Endothelial cell of umbilical vein (primary cell): ENCODE results near the gene PLD4. TPM values are rescaled to one million over a fixed set of nuclear protein-coding genes. Genes with fewer than 3 reads are reported as not detected.
"Not testable (repeated sequence)": the region's sequence is repeated elsewhere in the genome, so short reads cannot be mapped to it uniquely, and the experiment has no call there.

Experiments
- BruUV-seq: library from RNA; stranded (reverse); fragments of 400-500 nt; replicated peaks from 2 replicates; lab custom pipeline; 2021; lab: Mats Ljungman, UMichigan
- CTCF ChIA-PET: fragments of 300-600, 350-600 bp; sonication (Branson Sonifier 250); formaldehyde crosslinking; loops from one replicate; lab custom pipeline; 2021; ENCODE audit warnings: antibody characterized with exemption, inconsistent platforms; lab: Charles Lee
- POLR2A ChIA-PET: fragments of 300-600, 350-600 bp; sonication (Branson Sonifier 250); formaldehyde crosslinking; loops from one replicate; lab custom pipeline; 2021; ENCODE audit warnings: antibody characterized with exemption, inconsistent platforms; lab: Charles Lee
- DNase-seq: peaks from one replicate; pipeline ENCODE4 v3.0.0-alpha.2; 2011; ENCODE audit warnings: low read depth, low spot score
- FAIRE-seq: peaks from 2 replicates; lab custom pipeline; 2011; peaks lifted over from hg19 to GRCh38; lab: Jason Lieb, UNC
- H2AFZ ChIP-seq: 2 replicates; pipeline ENCODE4 v1.6.0; 2012; ENCODE audit warnings: low read depth, low read length, control low read depth, inconsistent platforms
- H3K27ac ChIP-seq: 2 replicates; pipeline ENCODE4 v1.5.1; 2011; ENCODE audit warnings: low read depth, mild to moderate bottlenecking, control low read depth, low read length, moderate library complexity; ENCODE audit not compliant: insufficient read depth
- H3K27me3 ChIP-seq, 2 experiments: 2 replicates each; pipeline versions ENCODE4 v1.6.0 to v1.6.1; 2011; ENCODE audit warnings: low read length in 2 of 2, mixed read lengths in 1 of 2; ENCODE audit not compliant: control insufficient read depth in 2 of 2, insufficient read depth in 2 of 2
- H3K36me3 ChIP-seq, 2 experiments: 2 replicates in 1 of 2; 3 replicates in 1 of 2; pipeline ENCODE4 v1.5.1; 2011; ENCODE audit warnings: low read length in 2 of 2, mild to moderate bottlenecking in 1 of 2, moderate library complexity in 1 of 2; ENCODE audit not compliant: control insufficient read depth in 2 of 2, insufficient read depth in 2 of 2; ENCODE audit errors: extremely low read depth in 1 of 2
- H3K4me1 ChIP-seq: 3 replicates; pipeline ENCODE4 v1.5.1; 2011; ENCODE audit warnings: mild to moderate bottlenecking, low read length; ENCODE audit not compliant: control insufficient read depth, insufficient read depth; ENCODE audit errors: extremely low read depth
- H3K4me2 ChIP-seq: 2 replicates; pipeline ENCODE4 v1.6.1; 2011; ENCODE audit warnings: low read length, control low read depth, mixed read lengths; ENCODE audit not compliant: insufficient read depth
- H3K4me3 ChIP-seq, 3 experiments: fragments of 200-600 bp in 1 of 3; sonication (generic), shearing (Covaris generic) in 1 of 3; replicated peaks in 1 of 3; 2 replicates each; pipeline ENCODE4 v1.5.1; 2011 to 2016; ENCODE audit warnings: control low read depth in 3 of 3, low read length in 3 of 3, mild to moderate bottlenecking in 2 of 3, inconsistent platforms in 1 of 3, low read depth in 1 of 3, moderate library complexity in 1 of 3; ENCODE audit not compliant: insufficient read depth in 1 of 3
- H3K79me2 ChIP-seq: 2 replicates; pipeline ENCODE4 v1.6.0; 2012; ENCODE audit warnings: low read length, inconsistent platforms; ENCODE audit not compliant: control insufficient read depth, insufficient read depth
- H3K9ac ChIP-seq: replicated peaks from 2 replicates; pipeline ENCODE3; 2011; ENCODE audit warnings: low read length, control low read depth; ENCODE audit not compliant: insufficient read depth; ENCODE audit errors: extremely low read depth
- H3K9me1 ChIP-seq: replicated peaks from 3 replicates; pipeline ENCODE4 v1.6.0; 2011; ENCODE audit warnings: mild to moderate bottlenecking, low read length; ENCODE audit not compliant: control insufficient read depth, insufficient read depth; ENCODE audit errors: extremely low read depth
- H3K9me3 ChIP-seq: replicated peaks from 2 replicates; pipeline ENCODE4 v1.5.1; 2012; ENCODE audit warnings: low read length, inconsistent platforms; ENCODE audit not compliant: control insufficient read depth, insufficient read depth
- H4K20me1 ChIP-seq: replicated peaks from 2 replicates; pipeline ENCODE3; 2011; ENCODE audit warnings: mild to moderate bottlenecking, low read length; ENCODE audit not compliant: control insufficient read depth, insufficient read depth; ENCODE audit errors: extremely low read depth
- CTCF ChIP-seq, 2 donors: IDR thresholded peaks; 1 replicate in 1 of 2; 2 replicates in 1 of 2; pipeline ENCODE4 v1.5.1; 2011; ENCODE audit warnings: low read length in 2 of 2, mild to moderate bottlenecking in 2 of 2, moderate library complexity in 2 of 2, control low read depth in 1 of 2, inconsistent platforms in 1 of 2, low read depth in 1 of 2; ENCODE audit not compliant: insufficient read depth in 1 of 2; ENCODE audit errors: extremely low read depth in 1 of 2
- EZH2 ChIP-seq: IDR thresholded peaks from 2 replicates; pipeline ENCODE4 v1.6.1; 2012; ENCODE audit warnings: borderline replicate concordance, low read depth, mild to moderate bottlenecking, moderate library complexity, low read length, inconsistent platforms; ENCODE audit not compliant: severe bottlenecking
- JUN ChIP-seq: IDR thresholded peaks from 2 replicates; pipeline ENCODE4 v1.6.1; 2011; ENCODE audit warnings: borderline replicate concordance, low read depth; ENCODE audit not compliant: insufficient read length, insufficient read depth
- MAX ChIP-seq: IDR thresholded peaks from 2 replicates; pipeline ENCODE4 v1.6.1; 2011; ENCODE audit not compliant: insufficient read depth, insufficient read length
- POLR2A ChIP-seq: IDR thresholded peaks from 2 replicates; pipeline ENCODE4 v1.6.1; 2012; ENCODE audit warnings: low read depth, mild to moderate bottlenecking, control low read depth, low read length
- dilution Hi-C: fragments of 300-500 bp; cut with MboI; formaldehyde crosslinking; loops from one replicate; pipeline ENCODE4 v1.15.0; 2019; ENCODE audit warnings: low sequenced_read_pairs; ENCODE audit not compliant: extremely low pct_ligation_motif_present
- intact Hi-C: fragments of 100-400 bp; cut with micrococcal nuclease; formaldehyde crosslinking; loops from one replicate; pipeline ENCODE4 v1.10.0; 2022
- polyA plus RNA-seq, 4 experiments: library from polyadenylated mRNA; depleted of rRNA in 3 of 4; stranded (reverse) in 3 of 4; unstranded in 1 of 4; fragments of >200 nt; gene quantifications; 2 replicates each; pipeline versions ENCODE4 v1.2.1 to v1.2.3, GENCODE V29; 2011 to 2012; ENCODE audit warnings: missing spikeins in 1 of 4
- total RNA-seq: library from RNA; stranded (reverse); gene quantifications from 2 replicates; pipeline ENCODE4 v1.2.3, GENCODE V29; 2021

Gene PLD4
- total and polyA plus RNA-seq, 2 donors (not counting 3 experiments of a cell fraction or from before 2014, with no cell fraction given), result 0.01 to 0.11 TPM

GRCh38 chr14:104903990-104904389 is 20.7 kb upstream of the PLD4 start:
- ChIA-PET CTCF (no interaction called here), POLR2A (no interaction called here)
- Histone ChIP-seq H2AFZ (no peak overlapping the region), H3K9ac (no peak overlapping the region), H3K27ac (no peak overlapping the region), H3K4me2 (no peak overlapping the region), H3K27me3 (peaks cover 10 to 11% of the 10 kb centered on the region in 2 experiments), H3K9me1 (no peaks in the 10 kb centered on the region), H4K20me1 (no peaks in the 10 kb centered on the region), H3K4me1 (no peaks in the 10 kb centered on the region), H3K79me2 (no peaks in the 10 kb centered on the region), H3K9me3 (no peaks in the 10 kb centered on the region), H3K4me3 (no peak overlapping the region), H3K36me3 (no peaks in the 10 kb centered on the region)
- no TSS peak for BruUV-seq
- intact Hi-C loops (no loop called here), dilution Hi-C loops (no loop called here)
- FAIRE-seq (no peak), DNase-seq (no peak)
- TF ChIP-seq MAX, result no peak
- TF ChIP-seq POLR2A, result no peak
- TF ChIP-seq EZH2, result no peak
- TF ChIP-seq CTCF (IDR thresholded peaks at IDR 0.05; ENCODE audit: extremely low read depth in 1 of 2, insufficient read depth in 1 of 2, low read depth in 1 of 2, low read length in 2 of 2), result no peak
- no peak for TF ChIP-seq JUN

GRCh38 chr14:104904650-104905578 is 19.8 kb upstream of the PLD4 start:
- H3K79me2 ChIP-seq, FAIRE-seq, H3K9ac ChIP-seq, H3K4me3 ChIP-seq, BruUV-seq, H3K9me3 ChIP-seq, H3K9me1 ChIP-seq, DNase-seq, H3K36me3 ChIP-seq, intact Hi-C loops, H3K27ac ChIP-seq, H2AFZ ChIP-seq, H4K20me1 ChIP-seq, H3K4me1 ChIP-seq, dilution Hi-C loops, H3K4me2 ChIP-seq: not testable (repeated sequence)
- peaks cover 10 to 11% of the 10 kb centered on the region in 2 experiments for H3K27me3 ChIP-seq
- POLR2A ChIA-PET, result interaction anchor here (0.7 kb wide), 1 partner anchor 10 kb away, joined by 3 read pairs; no protein-coding TSS in a partner anchor
- CTCF ChIA-PET, result interaction anchor here (1.4 kb wide), 1 partner anchor 9 kb away, joined by 8 read pairs; no protein-coding TSS in a partner anchor

- H3K9ac ChIP-seq, H3K4me1 ChIP-seq, H2AFZ ChIP-seq, H3K27ac ChIP-seq, DNase-seq, intact Hi-C loops, BruUV-seq, H3K4me3 ChIP-seq, FAIRE-seq, H3K36me3 ChIP-seq, H3K9me1 ChIP-seq, H3K79me2 ChIP-seq, H3K9me3 ChIP-seq, H4K20me1 ChIP-seq, dilution Hi-C loops, H3K4me2 ChIP-seq: not testable (repeated sequence)
- ChIA-PET CTCF (interaction anchor here (1.4 kb wide), 1 partner anchor 10 kb away, joined by 8 read pairs; no protein-coding TSS in a partner anchor), POLR2A (interaction anchor here (0.7 kb wide), 1 partner anchor 11 kb away, joined by 3 read pairs; no protein-coding TSS in a partner anchor)
- H3K27me3 ChIP-seq, result peaks cover 10 to 11% of the 10 kb centered on the region in 2 experiments
Observed at GRCh38 chr14:104905579-104905933, 19.1 kb upstream of the PLD4 start.
